Tibial artery (tissue), 4 donors: ENCODE results near the gene ZFPL1.
A peak's percentile ranks its signal among the peaks of the same experiment; 100 is the strongest.

Experiments
- DNase-seq, 2 donors: peaks; one replicate each; pipeline ENCODE4 v3.0.0-alpha.2; 2019
- H3K27ac ChIP-seq, 2 donors: fragments of 200-600 bp; sonication (generic) in 1 of 2; 1 replicate in 1 of 2; 2 replicates in 1 of 2; pipeline ENCODE4 v1.5.1; 2018 to 2019; ENCODE audit warnings: mild to moderate bottlenecking in 1 of 2
- H3K27me3 ChIP-seq, 2 donors: fragments of 200-600 bp; sonication (generic) in 1 of 2; one replicate each; pipeline versions ENCODE4 v1.5.1 to v1.6.0; 2016 to 2019
- H3K36me3 ChIP-seq, 3 donors: fragments of 200-600 bp; sonication (generic) in 2 of 3; one replicate each; pipeline ENCODE4 v1.5.1; 2016 to 2019; ENCODE audit warnings: mild to moderate bottlenecking in 2 of 3
- H3K4me1 ChIP-seq, 4 donors: fragments of 200-600 bp; sonication (generic) in 2 of 4; 1 replicate in 3 of 4; 2 replicates in 1 of 4; pipeline ENCODE4 v1.5.1; 2016 to 2019
- H3K4me3 ChIP-seq, 2 donors: fragments of 200-600 bp; sonication (generic) in 1 of 2; 1 replicate in 1 of 2; 2 replicates in 1 of 2; pipeline ENCODE4 v1.5.1; 2018 to 2019; ENCODE audit warnings: mild to moderate bottlenecking in 2 of 2
- H3K9me3 ChIP-seq, 3 donors: fragments of 200-600 bp; sonication (generic) in 1 of 3; one replicate each; pipeline ENCODE4 v1.5.1; 2016 to 2019
- intact Hi-C: fragments of 100-400 bp; cut with DNase I; formaldehyde crosslinking; loops from one replicate; pipeline ENCODE4 v1.15.0; 2023; ENCODE audit warnings: low total_unique reads
- TF ChIP-seq, protein P1 (sequence below), 2 experiments: fragments of 200-600 bp in 1 of 2; fragments of 450-650 bp in 1 of 2; IDR thresholded peaks; one replicate each; pipeline ENCODE4 v1.5.1; 2017 to 2019; ENCODE audit warnings: antibody characterized with exemption in 2 of 2, mild to moderate bottlenecking in 1 of 2, moderate library complexity in 1 of 2

ZFPL1 gene

DNA sequence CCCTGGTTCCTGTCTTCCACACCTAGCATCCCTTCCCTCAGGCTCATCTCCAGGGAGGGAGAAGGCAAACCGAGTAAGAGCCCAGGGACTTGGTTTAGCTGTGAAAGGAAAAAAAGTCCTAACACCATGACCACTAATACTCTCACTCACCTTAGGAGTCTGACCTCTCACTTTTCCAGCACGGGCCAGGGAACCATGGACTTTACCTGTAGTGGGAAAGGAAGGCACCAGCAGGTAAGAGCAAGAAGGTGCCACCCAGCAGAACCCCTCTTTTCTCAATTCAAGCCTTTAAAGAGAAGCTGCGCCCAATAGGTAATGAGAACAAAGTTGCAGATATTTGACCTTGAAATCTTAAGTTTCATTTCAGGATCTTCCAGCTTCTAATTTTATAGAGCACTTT, 36.8 kb downstream of the ZFPL1 start:
- intact Hi-C loops = no loop called here
- Histone ChIP-seq H3K4me1 (peaks cover 9 to 36% (median 32%) of the 10 kb centered on the region in 4 donors), H3K27me3 (no peaks in the 10 kb centered on the region), H3K9me3 (no peaks in the 10 kb centered on the region), H3K36me3 (peaks cover 33 to 63% (median 47%) of the 10 kb centered on the region in 3 donors), H3K27ac (peak overlapping the region; percentile 89 to 95), H3K4me3 (peak overlapping the region; percentile 68 to 92)
- TF ChIP-seq, protein P1, sequence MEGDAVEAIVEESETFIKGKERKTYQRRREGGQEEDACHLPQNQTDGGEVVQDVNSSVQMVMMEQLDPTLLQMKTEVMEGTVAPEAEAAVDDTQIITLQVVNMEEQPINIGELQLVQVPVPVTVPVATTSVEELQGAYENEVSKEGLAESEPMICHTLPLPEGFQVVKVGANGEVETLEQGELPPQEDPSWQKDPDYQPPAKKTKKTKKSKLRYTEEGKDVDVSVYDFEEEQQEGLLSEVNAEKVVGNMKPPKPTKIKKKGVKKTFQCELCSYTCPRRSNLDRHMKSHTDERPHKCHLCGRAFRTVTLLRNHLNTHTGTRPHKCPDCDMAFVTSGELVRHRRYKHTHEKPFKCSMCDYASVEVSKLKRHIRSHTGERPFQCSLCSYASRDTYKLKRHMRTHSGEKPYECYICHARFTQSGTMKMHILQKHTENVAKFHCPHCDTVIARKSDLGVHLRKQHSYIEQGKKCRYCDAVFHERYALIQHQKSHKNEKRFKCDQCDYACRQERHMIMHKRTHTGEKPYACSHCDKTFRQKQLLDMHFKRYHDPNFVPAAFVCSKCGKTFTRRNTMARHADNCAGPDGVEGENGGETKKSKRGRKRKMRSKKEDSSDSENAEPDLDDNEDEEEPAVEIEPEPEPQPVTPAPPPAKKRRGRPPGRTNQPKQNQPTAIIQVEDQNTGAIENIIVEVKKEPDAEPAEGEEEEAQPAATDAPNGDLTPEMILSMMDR (IDR thresholded peaks at IDR 0.05) = no peak
- DNase-seq = no peak

DNA sequence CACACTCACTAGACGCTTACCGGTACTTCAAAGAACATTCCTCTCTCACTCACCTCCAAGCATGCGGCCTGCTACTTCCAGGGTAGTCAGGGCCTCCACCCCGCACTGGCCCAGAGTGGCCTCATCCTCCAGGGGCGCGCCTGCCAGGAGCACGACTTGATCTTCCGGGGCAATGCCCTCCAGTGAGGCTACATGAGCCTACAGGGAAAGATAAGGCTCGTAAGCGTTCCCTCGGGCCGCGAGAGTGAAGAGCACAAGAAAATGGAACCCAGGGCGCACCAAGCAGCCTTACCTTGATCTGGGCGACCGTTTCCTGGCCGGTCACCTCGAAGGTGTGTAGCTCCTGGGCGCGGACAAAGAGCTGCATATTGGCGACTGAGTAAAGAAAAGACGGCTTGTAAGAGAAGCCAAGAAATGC, 37.4 kb downstream of the ZFPL1 start:
- TF ChIP-seq, protein P1 (IDR thresholded peaks at IDR 0.05) = no peak
- intact Hi-C loops = no loop called here
- no peaks in the 10 kb centered on the region for H3K9me3 ChIP-seq
- H3K4me1 ChIP-seq = peaks cover 9 to 30% (median 25%) of the 10 kb centered on the region in 4 donors
- peak overlapping the region; percentile 89 to 95 for H3K27ac ChIP-seq
- DNase-seq = peak in 1 of 2 donors; percentile 64
- peak overlapping the region; percentile 68 to 92 for H3K4me3 ChIP-seq
- peaks cover 37 to 63% (median 51%) of the 10 kb centered on the region in 3 donors for H3K36me3 ChIP-seq
- no peaks in the 10 kb centered on the region for H3K27me3 ChIP-seq

DNA sequence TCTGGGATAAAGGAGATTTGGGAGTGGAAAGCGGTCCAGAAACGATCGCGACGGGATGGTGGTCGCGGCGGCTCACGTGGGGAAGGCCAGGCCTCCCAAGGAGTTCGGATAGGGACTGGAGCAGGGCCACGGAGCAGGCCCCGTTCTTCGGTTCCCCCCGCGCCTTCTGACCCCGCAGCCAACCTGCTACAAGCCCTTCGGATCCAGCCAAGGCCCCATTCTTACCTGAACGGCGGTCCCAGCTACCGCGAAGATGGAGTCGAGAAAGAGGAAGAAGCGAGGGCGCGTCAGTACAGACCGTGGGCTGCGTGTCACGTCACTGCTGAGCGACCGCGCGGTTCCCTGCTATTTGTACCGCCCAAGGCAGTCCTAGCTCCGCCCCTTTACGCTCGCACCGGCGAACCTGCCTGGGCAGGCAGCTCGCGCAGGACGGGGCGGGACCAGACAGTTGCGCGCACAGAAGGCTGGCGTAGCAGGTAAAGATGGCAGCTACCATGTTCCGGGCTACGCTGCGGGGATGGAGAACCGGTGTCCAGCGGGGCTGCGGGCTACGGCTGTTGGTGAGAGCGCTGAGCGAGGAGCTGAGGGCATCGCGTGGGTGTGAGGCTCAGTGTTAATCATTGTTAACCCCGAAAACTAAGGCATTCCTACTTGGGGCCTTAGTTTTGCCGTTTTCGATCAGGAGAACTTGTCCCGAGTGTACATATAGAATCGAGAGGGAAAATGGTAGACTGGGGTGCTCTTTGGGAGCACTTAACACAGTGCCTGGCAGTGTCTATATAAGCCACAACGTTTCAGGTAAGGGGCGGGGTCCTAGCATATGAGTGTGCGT, 38.1 kb downstream of the ZFPL1 start, which contains the start of the genes FAU and MRPL49:
Gene FAU (minus strand): TSS at position 270 of the 832 bp plus-strand sequence. CDS start 321 bp downstream, outside the sequence.
Gene MRPL49 (plus strand): TSS at position 457 of the 832 bp plus-strand sequence. CDS start 26 bp downstream, at position 483.
- Histone ChIP-seq H3K4me3 (peak within 1 kb of the TSS; percentile 68 to 92), H3K27ac (peak within 1 kb of the TSS; percentile 89 to 95), H3K9me3 (no peaks in the 10 kb centered on the region), H3K36me3 (peaks cover 43 to 70% (median 58%) of the 10 kb centered on the region in 3 donors), H3K27me3 (no peaks in the 10 kb centered on the region), H3K4me1 (peaks cover 9 to 24% (median 19%) of the 10 kb centered on the region in 4 donors)
- TF ChIP-seq, protein P1 (IDR thresholded peaks at IDR 0.05) = no peak
- DNase-seq = peak; percentile 98 to 99
- intact Hi-C loops = no loop called here

DNA sequence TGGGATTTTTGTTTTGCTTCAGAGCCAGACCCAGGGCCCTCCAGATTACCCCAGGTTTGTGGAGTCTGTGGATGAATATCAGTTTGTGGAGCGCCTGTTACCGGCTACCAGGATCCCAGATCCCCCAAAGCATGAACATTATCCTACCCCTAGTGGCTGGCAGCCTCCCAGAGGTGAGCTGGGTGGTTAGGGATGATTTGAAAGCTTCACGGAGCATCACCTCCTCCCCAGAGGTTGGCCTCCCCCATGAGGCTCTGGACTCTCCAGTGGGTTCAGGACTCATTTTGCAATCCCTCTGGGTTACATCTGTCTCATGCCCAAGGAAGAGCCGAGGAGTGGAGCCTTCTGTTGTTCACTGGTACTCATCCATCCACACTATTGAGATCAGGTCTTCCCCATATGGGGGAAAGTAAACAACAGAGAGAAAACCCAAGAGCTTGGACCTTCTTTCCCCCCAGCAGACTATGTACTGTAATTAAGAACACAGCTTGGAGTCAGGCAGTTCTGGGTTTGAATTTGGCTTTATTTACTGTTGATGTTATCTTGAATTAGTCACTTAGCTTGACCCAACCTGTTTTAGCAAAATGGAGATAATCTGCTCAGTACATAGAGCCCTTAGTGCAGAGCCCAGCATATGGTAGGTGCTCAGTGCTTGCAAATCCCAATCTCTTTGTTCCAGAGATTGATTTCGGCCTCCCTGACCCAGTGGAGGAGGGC, 40.6 kb downstream of the ZFPL1 start:
- H3K9me3 ChIP-seq = no peaks in the 10 kb centered on the region
- H3K4me1 ChIP-seq = peaks cover 9 to 22% (median 19%) of the 10 kb centered on the region in 4 donors
- peak in 1 of 2 donors; percentile 41 for DNase-seq
- H3K4me3 ChIP-seq = no peak overlapping the region
- intact Hi-C loops = no loop called here
- H3K27me3 ChIP-seq = no peaks in the 10 kb centered on the region
- no peak overlapping the region for H3K27ac ChIP-seq
- TF ChIP-seq, protein P1 (IDR thresholded peaks at IDR 0.05) = no peak
- peaks cover 63 to 76% (median 65%) of the 10 kb centered on the region in 3 donors for H3K36me3 ChIP-seq

DNA sequence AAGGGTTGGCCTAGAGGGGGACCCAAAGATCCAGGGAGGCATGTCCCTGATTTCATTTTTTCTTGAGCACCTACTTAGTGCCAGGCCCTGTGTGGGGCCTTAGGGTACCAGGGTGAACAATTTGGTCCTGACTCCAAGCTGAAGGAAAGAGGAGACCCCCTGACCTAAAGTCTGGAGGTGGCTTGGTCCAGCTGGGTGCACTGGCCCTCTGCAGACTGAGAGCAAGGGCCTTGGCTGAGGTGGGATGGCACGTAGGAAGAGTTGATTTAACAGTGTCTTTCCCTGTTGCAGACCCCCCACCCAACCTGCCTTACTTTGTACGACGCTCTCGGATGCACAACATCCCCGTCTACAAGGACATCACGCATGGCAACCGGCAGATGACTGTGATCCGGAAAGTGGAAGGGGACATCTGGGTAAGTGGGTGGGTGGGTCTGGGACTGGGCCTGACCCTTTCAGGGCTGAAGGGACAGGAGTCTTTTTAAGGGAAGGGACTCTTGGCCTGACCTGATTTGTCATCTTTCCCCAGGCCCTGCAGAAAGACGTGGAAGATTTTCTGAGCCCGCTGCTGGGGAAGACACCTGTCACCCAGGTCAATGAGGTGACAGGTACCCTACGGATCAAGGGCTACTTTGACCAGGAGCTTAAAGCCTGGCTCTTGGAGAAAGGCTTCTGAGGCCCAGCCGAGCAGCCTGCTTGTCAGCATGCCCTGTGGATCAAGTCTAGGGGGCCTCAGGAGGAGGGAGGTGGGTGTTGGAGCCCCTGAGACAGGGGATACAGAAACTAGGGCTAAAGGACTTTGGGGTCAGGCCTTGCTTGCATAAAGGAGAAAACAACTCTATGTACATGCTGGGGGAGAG, 41.4 kb downstream of the ZFPL1 start:
- intact Hi-C loops = no loop called here
- DNase-seq = peak in 1 of 2 donors; percentile 62

More for the DNA sequence above, 41.4 kb downstream of the ZFPL1 start:
- H3K9me3 ChIP-seq = no peaks in the 10 kb centered on the region
- peaks cover 9 to 20% (median 18%) of the 10 kb centered on the region in 4 donors for H3K4me1 ChIP-seq
- H3K4me3 ChIP-seq = no peak overlapping the region
- no peak overlapping the region for H3K27ac ChIP-seq
- H3K36me3 ChIP-seq = peaks cover 63 to 76% (median 65%) of the 10 kb centered on the region in 3 donors
- no peaks in the 10 kb centered on the region for H3K27me3 ChIP-seq
- TF ChIP-seq, protein P1 (IDR thresholded peaks at IDR 0.05) = no peak
